ENCODE measurements around the gene PLA2G4D.

PLA2G4D gene

DNA sequence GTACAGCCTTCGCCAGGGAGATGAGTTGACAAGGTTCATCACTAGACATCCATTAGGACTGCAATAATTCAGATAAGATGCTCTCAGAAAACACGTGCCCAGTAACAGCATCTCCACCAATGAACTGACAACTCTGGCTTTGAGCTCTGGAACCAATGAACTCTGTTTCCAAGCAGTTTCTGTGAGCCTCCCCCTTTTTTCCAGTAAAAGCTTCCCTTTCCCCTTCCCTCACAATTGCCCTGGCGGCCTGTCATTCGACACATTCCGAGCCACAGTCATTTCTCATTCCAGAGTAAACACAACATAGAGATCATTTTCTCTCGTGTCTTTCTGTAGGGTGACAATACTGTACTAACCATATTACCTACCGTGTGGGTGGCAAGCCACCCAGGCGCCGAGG, 3.6 kb downstream of the PLA2G4D start:
- no peak for DNase-seq (ENCODE audit: low read depth, low spot score)

DNA sequence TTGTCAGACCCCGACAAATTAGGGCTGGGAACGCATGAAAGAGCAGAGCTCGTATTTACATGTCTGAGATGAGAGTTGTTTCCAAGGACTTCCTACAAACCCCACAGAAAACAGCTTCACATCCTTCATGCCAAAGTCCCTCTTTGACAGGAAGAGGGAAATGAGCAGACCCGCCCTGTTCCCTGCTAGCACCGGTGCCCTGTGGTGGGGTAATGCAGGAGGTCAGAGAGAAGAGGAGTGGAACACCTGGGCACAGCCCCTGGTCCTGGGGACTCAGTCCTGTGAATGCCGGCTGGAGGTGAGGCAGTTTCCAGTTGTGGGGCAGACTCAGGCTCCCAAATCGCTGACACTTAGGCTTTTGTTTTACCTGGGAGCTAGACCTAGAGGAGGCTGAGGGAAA, 4.0 kb downstream of the PLA2G4D start:
- DNase-seq (ENCODE audit: low read depth, low spot score): no peak

DNA sequence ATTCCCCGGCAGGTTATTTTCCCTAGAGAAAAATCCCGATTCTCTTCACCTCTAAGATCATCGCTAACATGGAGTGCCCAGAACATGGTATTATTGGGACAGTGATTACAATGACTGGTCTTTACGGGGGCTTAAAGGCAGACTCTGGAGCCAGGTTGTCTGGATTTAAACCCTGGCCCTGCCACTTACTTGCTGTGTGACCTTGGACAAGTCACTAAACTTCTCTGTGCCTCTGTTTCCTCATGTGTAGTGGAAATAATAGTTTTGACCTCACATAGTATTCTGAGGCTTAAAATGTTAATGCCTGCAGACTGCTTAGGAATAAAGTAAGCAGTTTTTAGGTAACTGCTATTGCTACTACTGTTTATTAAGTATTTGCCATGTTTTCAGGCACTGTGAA, 4.4 kb downstream of the PLA2G4D start:
- no peak for DNase-seq (ENCODE audit: low read depth, low spot score)

DNA sequence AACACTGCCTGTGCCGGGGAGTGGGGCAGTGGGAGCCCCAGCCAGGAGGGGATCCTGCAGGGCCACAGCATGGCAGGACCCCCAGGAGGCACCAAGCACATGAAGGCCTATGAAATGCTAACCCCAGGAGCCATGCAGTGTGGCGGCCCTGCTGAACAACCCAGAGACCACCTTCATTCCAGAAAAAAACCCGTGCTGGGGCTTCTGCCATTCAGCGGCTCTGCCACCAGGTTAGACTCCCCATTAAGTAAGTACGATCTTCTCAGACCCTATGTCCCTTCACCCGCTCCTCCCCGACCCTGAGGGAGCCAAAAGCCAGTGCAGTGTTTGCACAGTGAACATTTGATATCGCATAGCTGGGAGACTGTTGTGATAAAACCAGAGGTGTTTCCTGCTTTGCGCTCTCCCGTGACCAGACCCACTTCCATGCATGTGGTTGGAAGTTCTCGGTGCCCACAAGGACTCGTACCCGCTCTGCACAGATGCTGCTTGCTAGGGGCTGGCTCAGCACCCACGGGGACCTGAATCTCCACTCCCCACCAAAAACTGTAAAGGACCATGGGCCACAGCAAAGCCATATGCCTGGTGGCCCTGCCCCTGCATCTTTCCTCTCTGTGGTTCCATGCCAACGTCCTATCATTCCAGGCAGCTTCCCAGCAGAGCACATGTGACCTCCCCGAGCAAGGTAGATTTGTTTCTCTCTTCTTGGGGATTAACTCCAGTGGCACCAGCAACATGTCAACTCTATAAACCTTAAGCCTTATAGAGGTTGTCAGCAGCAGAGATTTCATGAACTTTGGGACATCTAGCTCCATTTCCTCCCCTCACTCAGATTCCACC, 5.3 kb downstream of the PLA2G4D start:
- no peak for DNase-seq (ENCODE audit: low read depth, low spot score)

DNA sequence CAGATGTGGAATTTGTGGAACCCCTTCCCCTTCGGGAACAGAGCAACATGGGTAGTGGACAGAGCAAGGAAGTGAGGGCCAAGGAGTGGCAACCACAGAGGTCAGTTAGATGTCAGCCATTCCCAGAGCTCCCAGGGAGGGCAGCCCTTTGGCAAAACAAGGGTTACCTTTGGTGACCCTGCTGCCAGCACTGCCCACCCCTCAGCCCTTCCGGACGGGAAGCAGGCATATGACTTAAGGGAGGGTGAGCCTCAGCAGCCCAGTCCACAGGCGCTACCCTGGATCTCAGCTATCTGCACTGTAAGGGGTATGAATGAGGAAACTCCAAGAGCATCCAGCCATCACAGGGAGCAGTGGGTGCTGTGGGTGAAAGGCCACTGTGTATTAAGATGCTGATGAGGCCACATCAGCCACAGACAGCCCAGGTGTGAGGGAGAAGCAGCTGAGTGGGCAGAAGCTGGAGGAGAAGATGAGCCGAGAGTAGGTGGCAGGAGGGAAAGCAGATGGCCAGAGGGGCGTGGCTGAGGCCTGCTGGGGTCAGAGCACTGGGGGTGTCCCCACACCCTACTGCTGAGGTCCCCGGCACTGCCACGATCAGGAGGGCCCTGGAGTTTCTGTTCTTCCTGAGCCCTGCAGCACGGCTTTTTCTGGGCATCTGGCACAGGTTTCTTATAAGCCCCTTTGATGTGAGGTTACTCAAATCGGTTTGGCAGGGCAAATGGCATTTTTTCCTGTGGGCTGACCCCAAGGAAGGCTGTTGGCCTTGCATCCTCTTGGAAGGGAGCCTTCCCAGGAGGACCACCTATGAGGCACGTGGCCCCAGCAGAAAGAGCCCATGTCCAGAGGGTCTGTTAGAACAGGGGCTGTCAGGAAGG, 6.2 kb downstream of the PLA2G4D start:
- no peak for DNase-seq (ENCODE audit: low read depth, low spot score)

DNA sequence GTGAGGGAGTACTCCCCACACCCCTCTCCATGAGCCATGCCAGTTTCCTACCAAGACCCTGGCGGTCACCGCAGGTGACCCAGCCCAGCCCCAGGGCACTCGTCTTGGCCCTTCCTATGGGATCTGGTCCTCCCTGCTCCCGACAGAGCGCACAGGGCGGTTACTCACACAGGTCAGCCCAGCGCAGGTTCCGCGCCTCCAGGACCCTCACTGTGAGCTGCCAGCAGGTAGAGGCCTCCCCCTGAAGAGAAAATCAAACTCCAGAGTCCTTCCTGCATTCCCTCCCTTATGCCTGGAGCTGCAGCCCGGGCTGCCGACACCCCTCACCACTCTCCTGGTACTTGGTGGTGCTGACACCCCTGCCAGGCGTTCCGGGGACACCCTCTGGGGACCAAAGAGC, 6.9 kb downstream of the PLA2G4D start:
- DNase-seq (ENCODE audit: low read depth, low spot score): no peak

DNA sequence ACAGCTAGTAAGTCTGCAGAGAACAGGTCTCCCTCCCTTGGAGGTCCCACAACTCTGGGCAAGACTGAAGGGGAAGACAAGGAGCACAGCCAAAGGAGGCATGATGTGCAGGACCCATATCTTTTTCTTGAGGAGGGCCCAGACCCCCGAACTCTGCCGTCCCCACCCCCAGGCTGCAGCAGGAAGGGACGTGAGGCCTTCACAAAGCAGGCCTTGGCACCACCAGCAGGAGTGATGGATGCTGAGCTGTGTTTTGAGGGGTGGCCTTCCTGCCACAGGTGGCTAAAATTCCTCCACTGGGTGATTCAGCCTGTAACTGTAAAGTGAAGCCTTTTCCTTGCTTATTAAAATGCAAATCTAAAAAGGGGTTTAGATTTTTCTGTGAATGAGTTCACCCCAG, 8.6 kb downstream of the PLA2G4D start:
- no peak for DNase-seq (ENCODE audit: low read depth, low spot score)

DNA sequence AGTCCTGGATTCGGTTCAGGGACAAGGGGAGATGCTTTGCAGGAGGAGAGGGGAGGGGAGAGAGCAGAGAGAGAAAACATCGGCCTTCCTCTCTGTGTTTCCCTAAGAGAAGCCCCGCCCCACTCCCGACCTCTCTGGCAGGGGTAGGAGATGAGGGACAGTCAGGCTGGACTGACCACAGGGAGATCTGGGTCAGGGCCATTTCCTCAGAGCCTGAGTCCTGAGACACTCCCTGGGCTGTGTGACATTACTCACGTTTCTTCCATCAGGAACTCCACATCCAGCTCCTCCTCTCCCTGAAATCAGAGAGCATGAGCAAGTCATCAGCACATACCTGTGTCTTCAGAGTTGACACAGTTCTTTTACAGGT, 9.1 kb downstream of the PLA2G4D start:
- no peak for DNase-seq (ENCODE audit: low read depth, low spot score)

DNA sequence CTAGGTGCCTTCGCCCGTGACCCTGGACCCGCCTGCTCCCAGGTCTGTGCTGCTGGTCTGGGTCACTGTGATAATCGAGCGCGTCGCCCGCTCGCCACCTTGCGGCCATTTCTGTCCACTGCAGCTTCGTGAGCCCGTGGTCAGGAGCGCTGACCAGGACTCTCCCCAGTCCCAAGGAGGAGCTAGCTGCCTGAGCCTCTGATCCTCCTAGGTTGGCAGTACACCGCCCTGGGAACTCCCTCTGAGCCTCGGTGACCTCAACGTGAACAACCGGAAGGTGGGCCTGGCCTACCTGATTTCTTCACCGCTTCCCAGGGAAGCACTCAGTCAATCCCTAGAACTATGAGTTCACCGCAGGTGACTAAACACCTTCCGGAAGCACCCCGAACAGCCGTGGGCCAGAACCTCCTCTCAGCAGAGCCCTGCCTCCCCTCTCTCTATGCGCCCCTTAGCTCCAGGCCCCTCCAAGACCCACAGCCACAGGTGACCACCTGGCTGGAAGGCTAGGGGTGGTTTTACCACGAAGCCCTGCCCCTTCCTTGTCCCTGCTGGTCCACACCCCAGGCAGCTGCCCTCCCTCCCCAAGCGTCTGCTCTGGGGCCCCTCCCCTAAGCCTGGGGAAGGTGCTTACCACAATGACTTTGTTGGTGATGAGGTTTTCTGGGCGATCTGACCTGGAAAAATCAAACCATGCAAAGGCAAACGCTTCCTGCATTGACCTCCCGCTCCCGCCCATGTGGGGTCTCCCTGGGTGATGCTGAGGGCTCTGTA, 9.7 kb downstream of the PLA2G4D start:
- peak; percentile 65 for DNase-seq (ENCODE audit: low read depth, low spot score)

DNA sequence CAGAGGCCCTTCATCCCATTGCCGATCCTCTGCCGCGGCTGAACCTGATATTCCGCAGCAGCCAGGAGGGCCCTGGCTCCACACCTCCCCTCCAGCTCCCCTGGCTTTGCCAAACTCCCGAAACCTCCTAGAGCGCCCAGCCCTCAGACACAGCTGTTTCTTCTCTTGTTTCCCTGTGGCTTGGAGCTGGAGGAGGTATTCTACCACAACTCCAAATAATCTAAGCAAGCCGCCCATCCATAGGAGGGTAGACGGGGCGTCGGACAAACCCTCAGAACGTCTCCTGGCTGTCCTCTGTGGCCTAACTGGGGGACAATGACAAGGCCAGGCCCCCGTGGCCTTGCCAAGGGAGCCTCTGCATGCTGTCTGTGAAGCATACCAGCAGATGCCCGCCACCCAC, 10.4 kb downstream of the PLA2G4D start:
- DNase-seq (ENCODE audit: low read depth, low spot score): no peak

DNA sequence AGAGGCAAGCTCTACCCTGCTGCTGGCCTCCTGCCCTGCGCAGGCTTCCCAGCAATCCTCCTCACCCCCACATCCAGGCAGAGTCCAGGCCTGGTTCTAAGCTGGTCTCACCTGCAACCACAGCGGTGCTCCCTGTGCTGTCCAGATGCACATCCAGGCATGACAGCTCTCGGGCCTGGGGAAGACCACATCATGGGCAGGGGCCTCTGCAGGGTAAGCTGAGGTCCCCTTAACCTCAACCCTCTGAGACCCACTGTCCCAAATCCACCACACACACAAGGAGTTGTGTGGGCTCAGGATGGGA, 10.8 kb downstream of the PLA2G4D start:
- DNase-seq (ENCODE audit: low read depth, low spot score): no peak

DNA sequence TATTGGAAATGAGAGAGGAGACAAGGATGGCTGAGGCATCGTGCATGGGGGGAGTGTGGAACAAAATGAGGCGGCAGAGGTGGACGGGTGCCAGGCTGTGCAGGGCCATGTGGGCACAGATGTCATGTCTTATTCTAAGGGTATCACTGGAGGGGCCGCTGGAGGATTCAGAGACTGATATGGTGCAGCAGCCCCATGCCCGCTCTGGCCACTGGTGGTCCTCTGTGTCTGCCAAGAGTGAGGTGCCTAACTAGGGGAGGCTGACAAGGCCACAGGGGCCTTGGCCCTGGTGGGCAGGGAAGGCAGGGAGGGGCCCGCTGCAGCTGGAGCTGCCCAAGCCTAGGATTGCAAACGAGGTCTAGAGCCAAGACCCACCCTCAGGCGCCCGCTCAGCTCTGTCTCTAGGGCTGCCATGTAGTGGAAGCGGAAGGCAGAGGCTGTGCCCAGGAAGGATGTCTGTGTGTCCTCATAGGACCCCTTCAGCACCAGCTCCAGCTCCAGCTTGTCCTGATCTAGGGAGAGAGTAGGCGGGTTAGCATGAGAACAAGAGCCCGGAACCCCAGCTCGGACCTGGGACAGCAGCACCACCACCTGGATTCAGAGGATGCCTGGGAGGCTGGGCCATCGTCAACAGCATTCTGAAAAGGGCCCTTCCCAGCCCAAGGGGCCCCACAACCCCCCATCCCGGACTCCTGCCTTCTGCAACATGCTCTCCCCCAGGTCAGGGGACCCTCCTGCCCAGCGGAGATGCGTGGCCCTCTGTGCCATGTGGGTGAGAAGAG, 11.3 kb downstream of the PLA2G4D start:
- DNase-seq (ENCODE audit: low read depth, low spot score): no peak

DNA sequence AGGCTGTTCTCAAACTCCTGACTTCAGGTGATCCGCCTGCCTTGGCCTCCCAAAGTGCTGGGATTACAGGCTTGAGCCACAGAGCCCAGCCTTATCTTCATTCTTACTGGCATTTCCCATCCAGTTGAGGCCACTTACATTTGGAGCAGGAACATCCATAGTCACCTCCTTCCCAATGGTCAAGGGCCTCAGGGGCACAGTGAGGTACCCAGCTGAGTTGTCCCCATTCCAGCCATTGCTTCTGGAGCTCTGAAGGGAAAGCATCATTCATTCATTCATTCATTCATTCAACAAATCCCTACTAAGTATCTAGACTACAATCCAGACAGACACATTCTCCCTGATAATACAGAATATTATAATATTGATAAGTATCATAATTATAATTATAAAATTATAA, 12.2 kb downstream of the PLA2G4D start:
- no peak for DNase-seq (ENCODE audit: low read depth, low spot score)

DNA sequence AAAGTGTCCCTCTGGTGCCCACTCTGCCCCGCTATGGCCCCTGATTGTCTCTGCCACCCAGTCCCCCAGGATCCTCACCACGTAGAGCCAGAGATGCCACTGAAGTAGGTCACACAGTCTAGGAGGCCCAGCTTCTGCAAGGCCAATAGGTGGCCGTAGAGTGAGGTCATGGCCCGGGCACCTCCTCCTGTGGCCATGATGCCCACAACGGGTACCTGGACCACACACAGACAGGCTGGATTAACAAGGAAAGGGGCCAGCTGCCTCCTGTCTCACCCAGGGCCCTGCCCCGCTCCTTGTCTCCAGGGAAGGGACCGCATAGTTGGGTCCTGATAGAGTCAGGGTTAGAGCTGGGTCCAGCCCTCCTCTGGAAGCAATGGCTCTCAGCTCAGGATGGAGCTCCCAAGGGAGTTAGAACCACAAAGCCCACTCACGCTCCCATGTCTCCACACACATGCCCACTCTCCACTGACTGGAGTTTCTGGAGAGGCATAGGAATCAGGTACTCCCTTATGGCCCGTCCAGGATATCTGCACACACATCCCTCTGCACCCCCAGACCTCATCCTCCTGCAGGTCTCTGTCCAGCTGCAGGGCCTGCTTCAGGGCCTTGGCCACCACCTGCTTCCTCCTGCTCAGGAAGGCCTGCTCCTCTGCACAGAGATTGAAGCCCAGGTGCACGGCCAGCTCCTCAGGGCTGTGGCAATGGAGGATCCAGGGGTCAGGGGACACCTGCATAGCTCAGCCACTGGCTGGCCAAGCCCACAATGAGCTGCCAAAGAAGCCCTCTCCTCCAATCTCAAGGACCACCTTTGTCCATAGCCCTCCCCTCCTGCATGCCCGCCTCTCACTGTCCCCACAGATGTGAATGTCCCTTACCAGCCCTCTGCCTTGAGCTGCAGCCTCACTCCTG, 13.2 kb downstream of the PLA2G4D start:
- DNase-seq (ENCODE audit: low read depth, low spot score): no peak

DNA sequence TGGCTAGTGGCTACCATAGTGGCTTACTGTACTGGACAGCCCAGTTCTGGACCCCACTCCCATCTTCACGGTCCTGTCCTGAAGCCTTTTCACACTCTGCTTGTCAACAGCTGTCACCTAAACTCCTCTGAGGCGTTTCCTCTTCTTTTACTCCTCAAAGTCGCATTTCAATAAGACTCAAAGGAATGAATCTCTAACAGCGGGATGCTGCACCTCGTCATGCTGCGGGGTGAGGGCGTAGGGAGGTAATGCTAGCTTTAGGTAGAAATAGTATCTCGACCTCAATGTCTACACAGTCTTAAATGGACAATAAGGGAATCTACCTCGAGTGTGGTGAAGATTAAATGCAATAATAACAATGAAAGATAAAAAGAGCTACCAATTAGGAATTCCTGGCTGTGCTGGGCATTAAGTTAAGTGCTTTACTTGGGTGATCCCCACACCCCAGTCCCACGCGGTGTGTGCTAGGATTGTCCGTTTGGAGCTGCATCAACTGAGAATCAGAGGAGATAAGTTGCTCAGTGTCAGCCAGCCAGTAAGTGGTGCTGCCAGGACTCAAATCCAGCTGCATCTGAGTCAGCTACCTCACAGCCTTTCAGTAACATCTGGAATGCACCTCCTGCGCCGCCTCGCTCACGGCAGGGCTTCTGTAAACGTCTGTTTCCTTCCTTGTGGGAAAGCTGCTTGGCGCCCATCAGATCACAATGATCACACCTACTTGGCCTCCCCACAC, 14.0 kb downstream of the PLA2G4D start:
- no peak for DNase-seq (ENCODE audit: low read depth, low spot score)

DNA sequence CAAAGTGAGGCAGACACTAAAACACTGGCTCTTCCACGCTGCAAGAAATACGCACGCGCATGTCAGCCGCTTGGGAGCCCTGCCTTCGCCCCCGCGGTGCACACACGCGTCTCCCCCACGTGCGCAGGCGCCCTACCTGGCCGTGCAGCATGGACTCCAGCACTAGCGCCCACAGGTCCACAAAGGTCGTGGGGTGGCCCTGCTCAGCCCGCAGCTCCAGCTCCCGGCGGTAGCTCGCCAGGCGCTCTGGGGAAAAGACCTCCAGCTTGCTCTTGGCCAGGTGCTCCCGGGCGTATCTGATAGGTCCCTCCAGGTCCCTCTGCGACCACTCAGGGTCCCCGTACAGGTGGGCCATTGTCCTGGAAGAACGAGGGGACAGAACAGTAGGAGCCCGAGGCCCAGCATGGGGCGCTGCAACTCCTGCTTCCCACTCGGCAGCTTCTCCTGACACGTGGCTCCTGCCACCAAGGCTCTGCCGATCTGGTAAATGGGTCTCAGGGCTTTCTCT, 14.9 kb downstream of the PLA2G4D start:
- no peak for DNase-seq (ENCODE audit: low read depth, low spot score)

DNA sequence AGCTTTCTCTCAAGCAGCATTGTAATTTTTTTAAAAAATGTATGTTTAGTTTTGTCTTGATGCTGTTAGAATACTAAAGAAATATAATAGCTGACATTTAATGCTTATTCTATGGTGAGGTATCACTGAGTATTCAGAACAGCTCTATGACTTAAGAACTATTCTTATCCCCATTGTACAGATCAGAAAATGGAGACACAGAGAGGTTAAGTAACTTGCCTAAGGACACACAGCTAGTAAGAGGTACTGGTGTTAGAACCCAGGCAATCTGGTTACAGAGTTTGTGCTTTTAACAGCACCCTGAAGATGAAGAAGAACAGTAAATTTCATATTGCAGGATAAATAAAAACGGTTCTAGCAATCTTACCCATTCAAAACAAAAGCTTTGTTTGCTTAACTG, 15.5 kb downstream of the PLA2G4D start:
- DNase-seq (ENCODE audit: low read depth, low spot score): no peak

DNA sequence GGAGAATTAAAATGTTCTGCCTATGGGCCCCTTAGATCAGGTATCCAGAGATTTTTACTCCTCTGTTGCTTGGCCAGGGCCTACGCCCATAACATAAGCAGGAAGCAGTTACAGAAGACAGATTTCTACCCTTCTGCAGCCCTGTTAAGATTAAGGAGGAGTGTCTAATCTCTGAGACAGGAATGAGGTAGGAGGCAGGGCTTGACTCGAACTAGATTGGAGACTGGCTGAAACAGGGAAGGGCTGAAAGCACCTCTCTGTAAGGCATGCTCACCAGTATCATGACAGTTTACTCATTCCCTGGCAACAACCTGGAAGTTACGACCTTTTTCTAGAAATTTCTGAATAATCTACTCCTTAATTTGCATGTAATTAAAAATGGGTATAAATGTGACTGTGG, 16.7 kb downstream of the PLA2G4D start:
- DNase-seq (ENCODE audit: low read depth, low spot score): no peak

DNA sequence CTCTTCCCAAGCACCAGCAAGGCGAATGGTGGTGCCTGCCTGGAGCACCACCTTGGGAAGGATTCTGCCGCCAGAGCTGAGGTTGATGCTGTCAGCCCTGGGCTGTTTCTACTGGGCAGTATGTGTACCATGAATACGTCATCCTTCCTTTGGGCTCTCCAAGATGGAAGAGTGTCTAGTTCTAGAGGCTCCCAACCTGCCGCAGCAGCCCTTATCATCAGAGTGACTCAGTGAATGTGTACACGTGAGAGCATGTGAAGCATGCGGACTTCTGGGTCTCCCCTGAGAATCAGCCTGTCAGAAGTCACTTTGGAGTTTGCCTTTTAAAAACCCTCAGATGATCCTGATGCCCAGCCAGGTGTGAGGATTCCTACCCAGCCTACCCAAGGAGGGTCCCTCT, 20.9 kb downstream of the PLA2G4D start:
- no peak for DNase-seq (ENCODE audit: low read depth, low spot score)

Data from iPS DF 19.7 (cell line).